ENCODE measurements around the gene EVC.

The EVC gene

GRCh38 chr4:5730993-5731990, 20.3 kb downstream of the EVC start:
- DNase-seq (ENCODE audit: low spot score) = no peak

GRCh38 chr4:5732158-5732557, 21.2 kb downstream of the EVC start:
- no peak for DNase-seq (ENCODE audit: low spot score)

- peak; percentile 32 for DNase-seq (ENCODE audit: low spot score)
Observed at GRCh38 chr4:5734853-5735252, 23.9 kb downstream of the EVC start.

- DNase-seq (ENCODE audit: low spot score) = no peak
Observed at GRCh38 chr4:5735463-5735862, 24.5 kb downstream of the EVC start.

GRCh38 chr4:5738061-5738460, 27.1 kb downstream of the EVC start:
- no peak for DNase-seq (ENCODE audit: low spot score)

GRCh38 chr4:5742388-5742787, 31.4 kb downstream of the EVC start:
- DNase-seq (ENCODE audit: low spot score) = no peak

GRCh38 chr4:5742968-5743367, 32.0 kb downstream of the EVC start:
- no peak for DNase-seq (ENCODE audit: low spot score)

- no peak for DNase-seq (ENCODE audit: low spot score)
Observed at GRCh38 chr4:5746250-5746649, 35.2 kb downstream of the EVC start.

- DNase-seq (ENCODE audit: low spot score) = peak; percentile 40
Observed at GRCh38 chr4:5746829-5747737, 36.1 kb downstream of the EVC start.

- peak; percentile 74 for DNase-seq (ENCODE audit: low spot score)
Observed at GRCh38 chr4:5747738-5748375, 36.9 kb downstream of the EVC start.

GRCh38 chr4:5749568-5749967, 38.6 kb downstream of the EVC start:
- no peak for DNase-seq (ENCODE audit: low spot score)

- peak; percentile 71 for DNase-seq (ENCODE audit: low spot score)
Observed at GRCh38 chr4:5750052-5750945, 39.3 kb downstream of the EVC start.

- no peak for DNase-seq (ENCODE audit: low spot score)
Observed at GRCh38 chr4:5750946-5751665, 40.1 kb downstream of the EVC start.

- no peak for DNase-seq (ENCODE audit: low spot score)
Observed at GRCh38 chr4:5751666-5752375, 40.8 kb downstream of the EVC start.

GRCh38 chr4:5752376-5753184, 41.6 kb downstream of the EVC start:
- DNase-seq (ENCODE audit: low spot score) = no peak

GRCh38 chr4:5753366-5753765, 42.4 kb downstream of the EVC start:
- no peak for DNase-seq (ENCODE audit: low spot score)

GRCh38 chr4:5753766-5754528, 42.9 kb downstream of the EVC start:
- peak; percentile 46 for DNase-seq (ENCODE audit: low spot score)

GRCh38 chr4:5754529-5754881, 43.5 kb downstream of the EVC start:
- DNase-seq (ENCODE audit: low spot score) = no peak
